ENCODE data around the gene LRRC25. TPM values are rescaled to one million over a fixed set of nuclear protein-coding genes. Genes with fewer than 3 reads are reported as not detected.

Gene LRRC25
- total RNA-seq, 1 experiment from 2014 or later, result 0.12 TPM

- BruUV-seq (replicated peaks), result no TSS peak
- H3K4me2 ChIP-seq (ENCODE audit: low read length), result peak overlapping the region; percentile 33; the same call in 1 of the 2 replicates
- peaks cover 16% of the 10 kb centered on the region for H3K79me2 ChIP-seq (ENCODE audit: insufficient read depth, low read length)
- H4K20me1 ChIP-seq (ENCODE audit: insufficient read depth), result no peaks in the 10 kb centered on the region
- TF ChIP-seq CTCF (IDR thresholded peaks at IDR 0.05 in 2 of 3, conservative IDR thresholded peaks at IDR 0.05 in 1 of 3; ENCODE audit: borderline replicate concordance in 1 of 3, insufficient read depth in 1 of 3, low read depth in 2 of 3, low read length in 2 of 3) (no peak), ZBTB33 (IDR thresholded peaks at IDR 0.05; ENCODE audit: extremely low read depth, insufficient replicate concordance, low read length) (no peak), POLR2AphosphoS5 (IDR thresholded peaks at IDR 0.05; ENCODE audit: low read depth, low read length) (peak; percentile 56), CEBPB (IDR thresholded peaks at IDR 0.05; ENCODE audit: low read depth) (peak; percentile 22; the same call in 1 of the 2 replicates), SIN3A (IDR thresholded peaks at IDR 0.05; ENCODE audit: low read depth) (peak; percentile 36; the same call in 1 of the 2 replicates), EGR1 (IDR thresholded peaks at IDR 0.05; ENCODE audit: low read depth) (peak; percentile 1; the same call in 1 of the 2 replicates), JUND (IDR thresholded peaks at IDR 0.05) (peak; percentile 11), SP1 (IDR thresholded peaks at IDR 0.05; ENCODE audit: low read depth) (peak; percentile 27; the same call in 1 of the 2 replicates)
- ChIA-PET RAD21 (ENCODE audit: low non-redundant PET in 1 of 2, low total read pairs in 2 of 2, uncharacterized antibody in 2 of 2, unreplicated experiment in 2 of 2) (no interaction called here), CTCF (interaction anchor here (0.8 to 2.6 kb wide), 5 partner anchors 14 to 111 kb away, joined by 3 to 11 read pairs (median 3); partner anchors contain the start of gene SSBP4), POLR2A (interaction anchor here (0.8 to 5.7 kb wide), 18 partner anchors 9 to 187 kb away, joined by 3 to 58 read pairs (median 4); partner anchors contain the start of genes IQCN, JUND, LSM4 and RAB3A)
- H3K36me3 ChIP-seq (ENCODE audit: control insufficient read depth in 1 of 2, insufficient read depth in 2 of 2, low read length in 2 of 2), result peaks cover 0 to 6% of the 10 kb centered on the region in 2 experiments; a peak in 2 of 4 replicates
- no peaks in the 10 kb centered on the region for H3K9me2 ChIP-seq (ENCODE audit: insufficient read depth)
- intact Hi-C loops (cut with micrococcal nuclease), result no loop called here
- no peak for DNase-seq (ENCODE audit: low read depth, low spot score)
- H3K4me1 ChIP-seq (ENCODE audit: control insufficient read depth in 1 of 2, insufficient read depth in 2 of 2, low read length in 2 of 2), result peaks cover 21 to 60% of the 10 kb centered on the region in 2 experiments
- ATAC-seq, result no peak
- H3K9me3 ChIP-seq (ENCODE audit: control insufficient read depth in 1 of 2, insufficient read depth in 1 of 2, low read depth in 1 of 2, low read length in 2 of 2), result no peaks in the 10 kb centered on the region
- no peak overlapping the region for H2AFZ ChIP-seq (ENCODE audit: low read depth, low read length, poor library complexity, severe bottlenecking)
- no peak overlapping the region for H3K9ac ChIP-seq (ENCODE audit: low read length)
- H3K27me3 ChIP-seq (ENCODE audit: insufficient read depth, low read length), result no peaks in the 10 kb centered on the region
- no peak overlapping the region for H3K4me3 ChIP-seq (replicated peaks in 1 of 2; ENCODE audit: low read depth in 1 of 2, low read length in 2 of 2)
- H3K27ac ChIP-seq (ENCODE audit: low read depth, low read length), result peak overlapping the region; percentile 82
Observed at GRCh38 chr19:18390065-18390907, 7.1 kb downstream of the LRRC25 start.
